Measurements from ENCODE around the gene FAM118B. TPM values are rescaled to one million over a fixed set of nuclear protein-coding genes. Genes with fewer than 3 reads are reported as not detected.
A peak's percentile ranks its signal among the peaks of the same experiment; 100 is the strongest.

The FAM118B gene
- polyA plus RNA-seq, 1 of the 3 experiments (the other 2 are of a cell fraction): 19.5 TPM

DNA sequence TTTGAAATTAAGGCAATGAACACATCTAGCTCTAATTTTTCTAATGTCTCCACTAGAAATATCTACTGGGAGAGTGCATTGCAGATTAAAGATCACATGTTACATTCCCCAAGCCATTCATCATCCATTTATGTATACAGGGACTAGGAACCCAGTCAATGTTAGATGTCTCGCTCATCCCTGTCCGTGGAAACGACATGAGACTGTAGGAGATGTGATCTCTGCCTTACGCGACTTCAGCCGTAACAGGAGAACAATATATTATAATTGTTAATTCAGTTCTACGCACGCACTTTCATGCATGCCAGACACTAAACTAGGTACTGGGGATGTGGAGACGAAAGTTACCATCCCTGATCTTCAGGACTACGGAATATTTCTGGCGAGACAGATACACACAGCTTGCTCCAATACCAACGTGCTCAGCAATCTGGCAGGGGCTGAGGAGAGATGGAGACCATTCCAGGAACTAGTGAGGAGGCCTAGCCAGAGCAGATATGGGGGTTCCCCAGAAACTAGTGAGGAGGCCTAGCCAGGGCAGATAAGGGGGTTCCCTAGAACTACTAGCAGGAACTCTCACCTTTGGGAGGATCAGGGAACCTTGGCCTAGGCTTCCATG is 93.0 kb downstream of the FAM118B start:
- H3K9me2 ChIP-seq: no peaks in the 10 kb centered on the region
- no peaks in the 10 kb centered on the region for H3K27me3 ChIP-seq (ENCODE audit: insufficient read depth)
- H2AFZ ChIP-seq (ENCODE audit: low read depth): peak overlapping the region; percentile 85
- H3K9me3 ChIP-seq: no peaks in the 10 kb centered on the region
- peaks cover 38% of the 10 kb centered on the region for H3K79me2 ChIP-seq (ENCODE audit: insufficient read depth)
- H4K20me1 ChIP-seq (ENCODE audit: insufficient read depth): no peaks in the 10 kb centered on the region
- CTCF ChIA-PET: interaction anchor here (1.2 to 10.0 kb wide), 2 partner anchors 179 to 305 kb away, joined by 3 to 172 read pairs; no protein-coding TSS in a partner anchor
- WGBS (ENCODE audit: low lambda C conversion rate): 36% methylated on average over 12 of the region's 12 CpGs
- POLR2A ChIA-PET: interaction anchor here (0.6 to 1.2 kb wide), 6 partner anchors 13 to 1710 kb away, joined by 3 to 7 read pairs (median 4); partner anchors contain the start of genes FOXRED1, SRPRA and TIRAP
- TF ChIP-seq CTCF (IDR thresholded peaks at IDR 0.05): no peak
- TF ChIP-seq, protein P1, sequence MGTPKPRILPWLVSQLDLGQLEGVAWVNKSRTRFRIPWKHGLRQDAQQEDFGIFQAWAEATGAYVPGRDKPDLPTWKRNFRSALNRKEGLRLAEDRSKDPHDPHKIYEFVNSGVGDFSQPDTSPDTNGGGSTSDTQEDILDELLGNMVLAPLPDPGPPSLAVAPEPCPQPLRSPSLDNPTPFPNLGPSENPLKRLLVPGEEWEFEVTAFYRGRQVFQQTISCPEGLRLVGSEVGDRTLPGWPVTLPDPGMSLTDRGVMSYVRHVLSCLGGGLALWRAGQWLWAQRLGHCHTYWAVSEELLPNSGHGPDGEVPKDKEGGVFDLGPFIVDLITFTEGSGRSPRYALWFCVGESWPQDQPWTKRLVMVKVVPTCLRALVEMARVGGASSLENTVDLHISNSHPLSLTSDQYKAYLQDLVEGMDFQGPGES (IDR thresholded peaks at IDR 0.05; ENCODE audit: low read depth, low read length): no peak
- TF ChIP-seq, protein P2, sequence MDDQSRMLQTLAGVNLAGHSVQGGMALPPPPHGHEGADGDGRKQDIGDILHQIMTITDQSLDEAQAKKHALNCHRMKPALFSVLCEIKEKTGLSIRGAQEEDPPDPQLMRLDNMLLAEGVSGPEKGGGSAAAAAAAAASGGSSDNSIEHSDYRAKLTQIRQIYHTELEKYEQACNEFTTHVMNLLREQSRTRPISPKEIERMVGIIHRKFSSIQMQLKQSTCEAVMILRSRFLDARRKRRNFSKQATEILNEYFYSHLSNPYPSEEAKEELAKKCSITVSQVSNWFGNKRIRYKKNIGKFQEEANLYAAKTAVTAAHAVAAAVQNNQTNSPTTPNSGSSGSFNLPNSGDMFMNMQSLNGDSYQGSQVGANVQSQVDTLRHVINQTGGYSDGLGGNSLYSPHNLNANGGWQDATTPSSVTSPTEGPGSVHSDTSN (IDR thresholded peaks at IDR 0.05): no peak
- peaks cover 19% of the 10 kb centered on the region for H3F3A ChIP-seq (replicated peaks; ENCODE audit: insufficient read depth)
- peaks cover under 1 to 1% of the 10 kb centered on the region in 2 experiments for H3K36me3 ChIP-seq (replicated peaks in 1 of 2; ENCODE audit: control insufficient read depth in 1 of 2, insufficient read depth in 2 of 2, low read length in 1 of 2)
- DNase-seq: peak; percentile 32
- H3K9ac ChIP-seq: peak overlapping the region; percentile 97
- peak overlapping the region; percentile 82 for H3K4me2 ChIP-seq
- H3K27ac ChIP-seq (ENCODE audit: low read depth in 2 of 2, low read length in 1 of 2): peak overlapping the region; percentile 92 to 94
- peak overlapping the region; percentile 63 to 72 for H3K4me3 ChIP-seq (ENCODE audit: low read depth in 2 of 2, low read length in 1 of 2)
- H3K4me1 ChIP-seq (ENCODE audit: control insufficient read depth in 1 of 2, insufficient read depth in 2 of 2, low read depth in 1 of 2, low read length in 1 of 2): peaks cover 0 to 9% of the 10 kb centered on the region in 2 experiments; a peak in 2 of 4 replicates

DNA sequence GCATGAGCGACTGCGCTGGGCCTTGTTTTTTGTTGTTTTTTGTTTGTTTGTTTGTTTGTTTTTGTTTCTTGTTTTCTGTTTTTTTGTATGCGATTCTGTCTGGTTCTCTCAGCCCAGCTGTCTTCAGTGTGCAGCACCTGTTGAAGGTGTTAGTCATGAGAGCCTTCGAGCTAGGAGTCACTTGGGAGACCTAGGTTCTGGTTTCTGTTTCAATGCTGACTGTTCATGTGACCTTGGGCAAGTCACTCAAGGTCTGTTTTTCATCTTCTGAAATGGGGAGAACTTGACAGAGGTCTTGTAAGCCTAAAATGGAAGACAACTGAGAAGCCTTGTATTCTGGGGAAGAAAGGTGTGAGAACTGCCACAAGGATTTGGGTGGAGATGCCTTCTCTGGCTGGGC is 94.1 kb downstream of the FAM118B start:
- Histone ChIP-seq H3K9me3 (no peaks in the 10 kb centered on the region), H3K9me2 (no peaks in the 10 kb centered on the region), H2AFZ (ENCODE audit: low read depth) (no peak overlapping the region; the same call in 1 of the 2 replicates), H3F3A (replicated peaks; ENCODE audit: insufficient read depth) (peaks cover 26% of the 10 kb centered on the region), H3K9ac (no peak overlapping the region), H3K4me1 (ENCODE audit: control insufficient read depth in 1 of 2, insufficient read depth in 2 of 2, low read depth in 1 of 2, low read length in 1 of 2) (peaks cover under 1 to 11% of the 10 kb centered on the region in 2 experiments; a peak in 3 of 4 replicates), H3K4me3 (ENCODE audit: low read depth in 2 of 2, low read length in 1 of 2) (no peak overlapping the region; a peak in 1 of 4 replicates), H3K79me2 (ENCODE audit: insufficient read depth) (peaks cover 38% of the 10 kb centered on the region), H4K20me1 (ENCODE audit: insufficient read depth) (no peaks in the 10 kb centered on the region), H3K4me2 (no peak overlapping the region), H3K27ac (ENCODE audit: low read depth in 2 of 2, low read length in 1 of 2) (no peak overlapping the region), H3K27me3 (ENCODE audit: insufficient read depth) (no peaks in the 10 kb centered on the region), H3K36me3 (replicated peaks in 1 of 2; ENCODE audit: control insufficient read depth in 1 of 2, insufficient read depth in 2 of 2, low read length in 1 of 2) (peaks cover 0 to 5% of the 10 kb centered on the region in 2 experiments)
- 87% methylated on average over 4 of the region's 4 CpGs for WGBS (ENCODE audit: low lambda C conversion rate)
- POLR2A ChIA-PET: no interaction called here
- CTCF ChIA-PET: interaction anchor here (1.2 to 10.0 kb wide), 3 partner anchors 178 to 304 kb away, joined by 3 to 172 read pairs (median 3); no protein-coding TSS in a partner anchor
- no peak for DNase-seq
- TF ChIP-seq USF1 (IDR thresholded peaks at IDR 0.05; ENCODE audit: borderline replicate concordance, low read depth) (no peak), RXRA (IDR thresholded peaks at IDR 0.05; ENCODE audit: borderline replicate concordance, low read depth) (no peak), FOXJ3 (CRISPR knock-in tag; IDR thresholded peaks at IDR 0.05) (no peak), REST (IDR thresholded peaks at IDR 0.05; ENCODE audit: low read depth, low read length) (no peak), ELF1 (IDR thresholded peaks at IDR 0.05) (no peak), NFIC (IDR thresholded peaks at IDR 0.05; ENCODE audit: borderline replicate concordance) (no peak), CHD2 (IDR thresholded peaks at IDR 0.05; ENCODE audit: low read length, partially characterized antibody) (no peak)
- TF ChIP-seq, protein P1 (IDR thresholded peaks at IDR 0.05; ENCODE audit: low read depth, low read length): no peak
- TF ChIP-seq, protein P3, sequence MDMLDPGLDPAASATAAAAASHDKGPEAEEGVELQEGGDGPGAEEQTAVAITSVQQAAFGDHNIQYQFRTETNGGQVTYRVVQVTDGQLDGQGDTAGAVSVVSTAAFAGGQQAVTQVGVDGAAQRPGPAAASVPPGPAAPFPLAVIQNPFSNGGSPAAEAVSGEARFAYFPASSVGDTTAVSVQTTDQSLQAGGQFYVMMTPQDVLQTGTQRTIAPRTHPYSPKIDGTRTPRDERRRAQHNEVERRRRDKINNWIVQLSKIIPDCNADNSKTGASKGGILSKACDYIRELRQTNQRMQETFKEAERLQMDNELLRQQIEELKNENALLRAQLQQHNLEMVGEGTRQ (IDR thresholded peaks at IDR 0.05; ENCODE audit: borderline replicate concordance, low read depth, low read length): no peak
- TF ChIP-seq, protein P2 (IDR thresholded peaks at IDR 0.05): no peak
